DOHH2 (cell line): ENCODE data around the gene SLC12A3.

Experiments
- H3F3A ChIP-seq: fragments of 200-600 bp; sonication (generic), shearing (Covaris generic); 2 replicates; pipeline ENCODE4 v1.6.0; 2016; ENCODE audit warnings: antibody characterized with exemption, mild to moderate bottlenecking; ENCODE audit not compliant: control insufficient read depth, insufficient read depth
- H3K27ac ChIP-seq: fragments of 200-600 bp; sonication (generic); 2 replicates; pipeline ENCODE4 v1.5.1; 2014; ENCODE audit warnings: low read depth, mild to moderate bottlenecking, low read length, moderate library complexity
- H3K27me3 ChIP-seq: fragments of 200-600 bp; sonication (generic); 2 replicates; pipeline ENCODE4 v1.6.1; 2014; ENCODE audit warnings: mild to moderate bottlenecking, low read length, mixed read lengths; ENCODE audit not compliant: control insufficient read depth
- H3K36me3 ChIP-seq: fragments of 200-600 bp; sonication (generic); 2 replicates; pipeline ENCODE4 v1.6.1; 2014; ENCODE audit warnings: mild to moderate bottlenecking, low read length, moderate library complexity, mixed read lengths; ENCODE audit not compliant: control insufficient read depth
- H3K4me1 ChIP-seq: fragments of 200-600 bp; sonication (generic); 2 replicates; pipeline ENCODE4 v1.6.1; 2014; ENCODE audit warnings: mild to moderate bottlenecking, low read length, mixed read lengths; ENCODE audit not compliant: control insufficient read depth
- H3K4me2 ChIP-seq: fragments of 200-600 bp; sonication (generic); 2 replicates; pipeline ENCODE4 v1.6.0; 2014; ENCODE audit warnings: mild to moderate bottlenecking, low read length, moderate library complexity
- H3K4me3 ChIP-seq: fragments of 200-600 bp; sonication (generic); 2 replicates; pipeline ENCODE4 v1.5.1; 2014; ENCODE audit warnings: mild to moderate bottlenecking, low read length, mixed read lengths
- H3K79me2 ChIP-seq: fragments of 200-600 bp; sonication (generic); 2 replicates; pipeline ENCODE4 v1.6.1; 2014; ENCODE audit warnings: mild to moderate bottlenecking, low read length, mixed read lengths; ENCODE audit not compliant: control insufficient read depth
- H3K9me2 ChIP-seq: fragments of 200-600 bp; sonication (generic); replicated peaks from 2 replicates; pipeline ENCODE4 v1.6.1; 2014; ENCODE audit warnings: mild to moderate bottlenecking, low read length, mixed read lengths; ENCODE audit not compliant: control insufficient read depth
- H3K9me3 ChIP-seq: fragments of 200-600 bp; sonication (generic); 2 replicates; pipeline ENCODE4 v1.6.1; 2014; ENCODE audit warnings: antibody characterized with exemption, low read length, mixed read lengths; ENCODE audit not compliant: control insufficient read depth, insufficient read depth
- H4K20me1 ChIP-seq: fragments of 200-600 bp; sonication (generic); 2 replicates; pipeline ENCODE4 v1.6.0; 2014; ENCODE audit warnings: low read depth, mild to moderate bottlenecking, antibody characterized with exemption, low read length, moderate library complexity; ENCODE audit not compliant: control insufficient read depth, insufficient read depth
- EZH2phosphoT487 ChIP-seq: fragments of 200-600 bp; sonication (generic); IDR thresholded peaks from 2 replicates; pipeline ENCODE4 v1.6.1; 2017; ENCODE audit warnings: borderline replicate concordance, mild to moderate bottlenecking, antibody characterized with exemption, low read length, moderate library complexity, mixed read lengths
- TF ChIP-seq, protein P1 (sequence below): fragments of 200-600 bp; sonication (generic); IDR thresholded peaks from one replicate; pipeline ENCODE4 v1.5.1; 2014; ENCODE audit warnings: antibody characterized with exemption, mild to moderate bottlenecking, low read depth, low read length; ENCODE audit not compliant: poor library complexity, severe bottlenecking

The SLC12A3 gene

DNA sequence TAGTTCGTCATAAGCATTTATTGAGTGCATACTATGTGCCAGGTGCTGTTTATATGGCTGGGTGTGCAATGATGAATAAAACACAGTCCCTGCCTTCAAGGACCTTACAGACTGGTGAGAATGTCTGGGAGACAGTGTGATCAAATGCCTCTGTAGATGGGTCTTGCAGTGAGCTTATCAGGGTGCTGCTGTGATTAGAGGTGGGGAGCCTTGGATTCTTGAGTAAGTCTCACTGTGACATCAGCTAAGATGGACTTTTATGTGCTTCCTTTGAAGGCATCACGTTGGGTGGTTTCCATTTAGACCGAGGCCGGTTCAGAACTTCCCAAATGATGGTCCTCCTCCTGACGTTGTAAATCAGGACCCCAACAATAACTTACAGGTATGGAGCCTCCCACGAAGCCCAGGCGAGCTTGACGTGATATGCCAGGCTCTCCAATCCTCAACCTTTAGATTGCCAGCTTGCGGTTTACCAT, 76.9 kb downstream of the SLC12A3 start:
- TF ChIP-seq EZH2phosphoT487: no peak
- TF ChIP-seq, protein P1, sequence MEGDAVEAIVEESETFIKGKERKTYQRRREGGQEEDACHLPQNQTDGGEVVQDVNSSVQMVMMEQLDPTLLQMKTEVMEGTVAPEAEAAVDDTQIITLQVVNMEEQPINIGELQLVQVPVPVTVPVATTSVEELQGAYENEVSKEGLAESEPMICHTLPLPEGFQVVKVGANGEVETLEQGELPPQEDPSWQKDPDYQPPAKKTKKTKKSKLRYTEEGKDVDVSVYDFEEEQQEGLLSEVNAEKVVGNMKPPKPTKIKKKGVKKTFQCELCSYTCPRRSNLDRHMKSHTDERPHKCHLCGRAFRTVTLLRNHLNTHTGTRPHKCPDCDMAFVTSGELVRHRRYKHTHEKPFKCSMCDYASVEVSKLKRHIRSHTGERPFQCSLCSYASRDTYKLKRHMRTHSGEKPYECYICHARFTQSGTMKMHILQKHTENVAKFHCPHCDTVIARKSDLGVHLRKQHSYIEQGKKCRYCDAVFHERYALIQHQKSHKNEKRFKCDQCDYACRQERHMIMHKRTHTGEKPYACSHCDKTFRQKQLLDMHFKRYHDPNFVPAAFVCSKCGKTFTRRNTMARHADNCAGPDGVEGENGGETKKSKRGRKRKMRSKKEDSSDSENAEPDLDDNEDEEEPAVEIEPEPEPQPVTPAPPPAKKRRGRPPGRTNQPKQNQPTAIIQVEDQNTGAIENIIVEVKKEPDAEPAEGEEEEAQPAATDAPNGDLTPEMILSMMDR: no peak
- peaks cover 62% of the 10 kb centered on the region for H3K4me1 ChIP-seq
- peak overlapping the region; percentile 21; the same call in 1 of the 2 replicates for H3K4me3 ChIP-seq
- H3K79me2 ChIP-seq: peaks cover 35% of the 10 kb centered on the region
- no peaks in the 10 kb centered on the region for H3K9me2 ChIP-seq
- H3K27ac ChIP-seq: peak overlapping the region; percentile 2
- peak overlapping the region; percentile 40 for H3K4me2 ChIP-seq
- H3F3A ChIP-seq: peaks cover 35% of the 10 kb centered on the region
- no peaks in the 10 kb centered on the region for H3K9me3 ChIP-seq
- no peaks in the 10 kb centered on the region for H3K27me3 ChIP-seq
- H3K36me3 ChIP-seq: peaks cover 85% of the 10 kb centered on the region
- H4K20me1 ChIP-seq: peaks cover 10% of the 10 kb centered on the region

DNA sequence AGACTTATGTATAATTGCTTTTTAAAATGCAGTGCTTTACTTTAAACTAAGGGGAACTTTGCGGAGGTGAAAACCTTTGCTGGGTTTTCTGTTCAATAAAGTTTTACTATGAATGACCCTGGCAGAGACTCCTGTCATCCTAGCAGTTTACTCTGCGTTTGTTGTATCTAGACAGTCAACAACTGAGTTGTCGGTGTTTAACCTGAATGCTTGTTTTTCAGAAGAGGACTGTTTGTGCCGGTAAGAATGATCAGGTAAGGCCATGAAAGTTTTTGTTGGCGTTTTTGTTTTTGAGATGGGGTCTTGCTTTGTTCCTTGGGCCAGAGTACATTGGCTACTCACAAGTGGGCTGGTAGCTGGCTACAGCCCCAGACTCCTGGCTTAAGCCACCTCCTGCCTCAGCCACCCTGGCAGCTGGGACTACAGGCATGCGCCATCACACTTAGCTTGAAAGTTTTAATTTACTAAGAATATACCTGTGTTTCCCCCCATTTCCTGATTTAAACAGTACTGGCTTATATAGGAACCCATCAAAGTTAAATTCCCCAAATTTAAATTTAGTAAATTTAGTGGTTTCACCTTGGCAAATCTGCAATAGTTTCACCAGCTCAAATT, 78.9 kb downstream of the SLC12A3 start:
- H3K4me1 ChIP-seq: peaks cover 42% of the 10 kb centered on the region
- no peaks in the 10 kb centered on the region for H3K9me2 ChIP-seq
- peaks cover 32% of the 10 kb centered on the region for H3F3A ChIP-seq
- H3K4me3 ChIP-seq: no peak overlapping the region
- H3K27ac ChIP-seq: no peak overlapping the region
- TF ChIP-seq EZH2phosphoT487: no peak
- TF ChIP-seq, protein P1: no peak
- H3K4me2 ChIP-seq: no peak overlapping the region
- H4K20me1 ChIP-seq: peaks cover 10% of the 10 kb centered on the region
- H3K36me3 ChIP-seq: peaks cover 66% of the 10 kb centered on the region
- H3K27me3 ChIP-seq: no peaks in the 10 kb centered on the region
- H3K79me2 ChIP-seq: peaks cover 17% of the 10 kb centered on the region
- no peaks in the 10 kb centered on the region for H3K9me3 ChIP-seq

DNA sequence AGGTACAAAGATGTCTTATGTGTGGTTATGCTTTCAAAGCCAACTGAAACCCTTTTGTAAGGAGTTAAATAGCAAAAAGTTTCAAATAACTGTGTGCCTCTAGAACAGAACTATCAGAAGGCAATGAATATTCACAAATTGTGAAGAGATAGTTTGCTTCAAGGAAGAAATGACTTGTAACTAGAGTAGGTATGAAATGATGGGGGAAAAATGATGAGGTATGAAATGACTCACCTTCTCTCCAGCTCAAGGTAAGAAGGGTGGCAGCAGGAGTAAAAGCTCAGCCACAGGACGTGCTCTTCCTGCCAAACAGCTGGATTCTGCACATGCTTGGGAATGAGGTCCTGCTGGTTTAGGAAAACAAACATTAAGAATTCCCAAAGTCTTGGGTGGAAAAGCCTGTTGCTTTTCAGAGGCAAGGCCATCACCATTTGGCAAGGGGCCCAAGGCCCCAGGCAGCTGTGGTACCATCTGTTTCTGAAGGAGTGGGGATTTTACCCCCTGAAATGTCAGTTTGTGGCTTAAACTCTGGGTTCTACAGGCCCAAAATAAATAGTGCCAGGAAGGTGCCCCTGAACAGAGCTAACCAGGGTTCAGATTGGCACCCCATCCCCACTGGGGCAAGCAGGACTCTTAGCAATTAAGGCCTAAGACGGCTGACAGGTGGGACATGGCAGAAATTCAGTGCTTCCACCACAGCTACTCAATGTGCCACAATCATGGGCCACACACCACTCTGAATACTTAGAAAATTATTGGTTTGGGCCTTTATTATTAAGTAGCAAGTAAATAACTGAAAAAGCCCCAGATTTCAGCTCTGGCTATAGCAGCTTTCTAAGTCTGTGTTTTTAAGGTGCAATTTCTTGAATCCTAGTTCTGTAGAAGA, 80.2 kb downstream of the SLC12A3 start:
- Histone ChIP-seq H3K4me2 (no peak overlapping the region), H3K79me2 (peaks cover 4% of the 10 kb centered on the region), H3K27ac (no peak overlapping the region), H3K36me3 (peaks cover 52% of the 10 kb centered on the region), H3K27me3 (no peaks in the 10 kb centered on the region), H3K9me2 (no peaks in the 10 kb centered on the region), H3F3A (peaks cover 34% of the 10 kb centered on the region), H3K4me1 (peaks cover 30% of the 10 kb centered on the region), H4K20me1 (no peaks in the 10 kb centered on the region), H3K9me3 (no peaks in the 10 kb centered on the region), H3K4me3 (no peak overlapping the region)
- TF ChIP-seq, protein P1: no peak
- no peak for TF ChIP-seq EZH2phosphoT487
